ENCODE data around the gene RRAD.
"Not testable (repeated sequence)": the region's sequence is repeated elsewhere in the genome, so short reads cannot be mapped to it uniquely, and the experiment has no call there.

The RRAD gene

GRCh38 chr16:66950437-66950836 lies 25.1 kb upstream of the RRAD start:
- no peak for DNase-seq

GRCh38 chr16:66949472-66949871 lies 24.1 kb upstream of the RRAD start:
- DNase-seq, result no peak

DNA sequence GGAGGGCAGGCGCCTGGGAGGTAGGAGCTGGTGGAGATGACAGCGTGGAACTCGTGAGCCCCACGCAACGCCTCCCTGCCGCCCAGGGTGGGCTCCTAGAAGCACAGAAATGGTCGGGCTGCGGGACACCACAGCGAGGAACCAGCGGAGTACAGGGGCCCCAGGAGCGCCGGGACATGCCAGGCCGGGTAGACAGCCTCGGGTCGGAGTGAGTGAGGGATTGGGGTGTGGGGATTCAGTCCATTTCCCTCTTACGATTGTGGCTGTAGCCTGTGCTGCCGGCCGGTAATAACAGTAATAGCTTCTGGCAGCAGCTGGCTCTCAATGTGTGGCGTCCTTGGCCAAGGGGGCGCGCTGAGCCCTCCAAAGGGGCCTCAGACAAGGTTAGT lies 23.5 kb upstream of the RRAD start:
- DNase-seq, result no peak

GRCh38 chr16:66948134-66948836 lies 22.9 kb upstream of the RRAD start:
- no peak for DNase-seq

GRCh38 chr16:66947302-66948065 lies 22.1 kb upstream of the RRAD start:
- DNase-seq, result peak; percentile 74

GRCh38 chr16:66946974-66947301 lies 21.6 kb upstream of the RRAD start:
- no peak for DNase-seq

- no peak for DNase-seq
Measured at GRCh38 chr16:66946541-66946940, 21.2 kb upstream of the RRAD start.

DNA sequence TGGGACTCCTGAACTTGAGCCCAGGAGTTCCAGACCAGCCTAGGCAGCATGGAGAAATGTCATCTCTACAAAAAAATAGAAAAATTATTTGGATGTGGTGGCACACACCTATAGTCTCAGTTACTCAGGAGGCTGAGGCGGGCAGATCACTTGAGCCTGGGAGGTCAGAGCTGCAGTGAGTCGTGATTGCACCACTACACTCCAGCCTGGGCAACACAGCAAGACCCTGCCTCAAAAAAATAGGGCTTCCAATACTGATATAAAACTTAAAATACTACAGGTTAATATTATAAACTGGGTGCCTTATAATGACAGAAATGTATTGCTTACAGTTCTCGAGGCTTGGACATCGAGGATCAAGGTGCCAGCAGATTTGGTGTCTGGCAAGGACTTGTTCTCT lies 20.6 kb upstream of the RRAD start:
- DNase-seq, result no peak

DNA sequence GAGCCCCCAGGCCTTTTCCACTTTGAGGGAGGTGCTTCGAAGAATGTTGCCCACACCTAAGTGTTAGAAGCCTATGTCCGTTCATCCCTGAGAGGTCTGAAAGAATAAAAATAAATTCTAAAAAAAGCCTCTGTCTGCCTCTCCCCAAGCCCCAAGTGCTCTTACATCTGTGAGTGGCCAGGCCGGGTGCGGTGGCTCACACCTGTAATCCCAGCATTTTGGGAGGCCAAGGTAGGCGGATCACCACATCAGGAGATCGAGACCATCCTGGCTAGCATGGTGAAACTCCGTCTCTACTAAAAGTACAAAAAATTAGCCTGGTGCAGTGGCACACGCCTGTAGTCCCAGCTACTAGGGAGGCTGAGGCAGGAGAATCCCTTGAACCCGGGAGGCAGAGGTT lies 19.6 kb upstream of the RRAD start:
- DNase-seq, result not testable (repeated sequence)

- DNase-seq, result no peak
Measured at GRCh38 chr16:66944054-66944441, 18.7 kb upstream of the RRAD start.

DNA sequence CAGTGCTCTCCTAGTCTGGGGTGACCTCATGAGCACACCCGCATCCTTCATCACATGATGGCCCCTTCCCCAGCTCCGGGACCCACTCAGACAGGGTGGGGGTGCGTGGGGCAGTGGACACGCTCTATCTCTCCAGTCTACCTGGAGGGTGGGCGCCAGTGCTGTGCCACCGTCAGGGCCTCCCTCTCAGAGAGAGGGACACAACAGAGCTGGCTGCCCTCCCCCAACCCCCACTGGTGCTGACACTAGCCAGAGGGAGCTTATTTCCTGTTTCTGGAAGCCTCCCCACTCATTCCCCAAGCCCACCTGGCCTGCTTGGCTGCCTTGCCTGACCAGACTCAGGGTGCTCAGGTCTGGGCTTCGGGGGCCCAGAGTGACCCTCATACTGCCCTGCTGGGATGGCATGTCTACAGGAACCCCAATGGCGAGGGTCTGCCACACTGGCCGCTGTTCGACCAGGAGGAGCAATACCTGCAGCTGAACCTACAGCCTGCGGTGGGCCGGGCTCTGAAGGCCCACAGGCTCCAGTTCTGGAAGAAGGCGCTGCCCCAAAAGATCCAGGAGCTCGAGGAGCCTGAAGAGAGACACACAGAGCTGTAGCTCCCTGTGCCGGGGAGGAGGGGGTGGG lies 18.2 kb upstream of the RRAD start:
- DNase-seq, result no peak

GRCh38 chr16:66942981-66943380 lies 17.6 kb upstream of the RRAD start:
- no peak for DNase-seq

DNA sequence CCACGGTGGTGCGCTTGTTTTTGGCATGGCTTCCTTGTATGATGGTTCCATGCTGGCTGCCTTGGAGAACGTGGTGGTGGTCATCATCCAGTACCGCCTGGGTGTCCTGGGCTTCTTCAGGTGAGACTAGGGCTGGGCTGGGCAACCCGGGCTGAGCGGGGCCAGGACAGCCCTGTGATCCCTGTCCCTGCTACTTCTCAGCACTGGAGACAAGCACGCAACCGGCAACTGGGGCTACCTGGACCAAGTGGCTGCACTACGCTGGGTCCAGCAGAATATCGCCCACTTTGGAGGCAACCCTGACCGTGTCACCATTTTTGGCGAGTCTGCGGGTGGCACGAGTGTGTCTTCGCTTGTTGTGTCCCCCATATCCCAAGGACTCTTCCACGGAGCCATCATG lies 14.9 kb upstream of the RRAD start:
- no peak for DNase-seq

- DNase-seq, result no peak
Measured at GRCh38 chr16:66939366-66939765, 14.0 kb upstream of the RRAD start.

GRCh38 chr16:66937725-66938337 lies 12.5 kb upstream of the RRAD start:
- no peak for DNase-seq

- DNase-seq, result no peak
Measured at GRCh38 chr16:66936889-66937554, 11.7 kb upstream of the RRAD start.

- DNase-seq, result no peak
Measured at GRCh38 chr16:66936462-66936861, 11.1 kb upstream of the RRAD start.

DNA sequence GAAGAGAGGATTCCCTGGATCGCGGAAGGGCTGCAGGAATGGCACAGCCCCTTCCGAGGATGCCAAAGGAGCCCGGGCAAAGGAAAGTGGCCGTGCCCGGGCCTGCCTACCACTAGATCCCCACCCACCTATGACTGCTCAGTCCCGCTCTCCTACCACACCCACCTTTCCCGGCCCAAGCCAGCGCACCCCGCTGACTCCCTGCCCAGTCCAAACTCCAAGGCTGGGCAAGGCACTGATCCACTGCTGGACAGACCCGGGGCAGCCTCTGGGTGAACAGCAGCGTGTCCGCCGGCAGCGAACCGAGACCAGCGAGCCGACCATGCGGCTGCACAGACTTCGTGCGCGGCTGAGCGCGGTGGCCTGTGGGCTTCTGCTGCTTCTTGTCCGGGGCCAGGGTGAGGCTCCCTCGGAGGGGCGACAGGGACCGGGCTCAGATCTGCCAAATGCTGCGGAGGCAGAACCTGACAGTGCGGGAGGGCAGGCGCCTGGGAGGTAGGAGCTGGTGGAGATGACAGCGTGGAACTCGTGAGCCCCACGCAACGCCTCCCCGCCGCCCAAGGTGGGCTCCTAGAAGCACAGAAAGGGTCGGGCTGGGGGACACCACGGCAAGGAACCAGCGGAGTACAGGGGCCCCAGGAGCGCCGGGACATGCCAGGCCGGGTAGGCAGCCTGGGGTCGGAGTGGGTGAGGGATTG lies 10.1 kb upstream of the RRAD start, which contains the start of gene CES2:
Gene CES2 (plus strand): TSS at position 203 of the 698 bp plus-strand sequence. CDS start 120 bp downstream, at position 323.
- no peak for DNase-seq

DNA sequence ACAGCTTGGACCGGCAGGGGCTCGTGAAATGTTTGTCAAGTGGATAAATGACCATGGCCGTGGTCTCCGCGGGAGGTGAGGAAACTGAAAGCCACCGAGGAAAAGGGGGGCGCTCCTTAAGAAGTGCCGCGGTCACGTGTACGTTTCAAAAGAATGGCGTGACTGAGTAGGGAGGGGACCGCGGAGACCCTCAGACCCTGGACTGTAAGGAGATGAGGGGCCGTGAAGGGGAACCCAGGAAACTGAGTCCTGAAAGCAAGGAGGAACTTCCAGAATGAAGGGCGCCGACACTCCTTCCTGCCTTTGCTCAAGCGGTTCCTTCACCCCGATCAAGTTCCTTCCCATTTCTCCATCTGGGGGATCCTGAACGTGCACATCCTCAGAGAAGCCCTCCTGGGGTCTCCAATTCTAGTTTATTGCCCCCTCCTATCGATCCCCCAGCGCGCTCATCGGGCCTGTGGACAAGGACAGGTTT lies 9.5 kb upstream of the RRAD start:
- not testable (repeated sequence) for DNase-seq

- DNase-seq, result peak; percentile 70
Measured at GRCh38 chr16:66934138-66934838, 9.0 kb upstream of the RRAD start, which contains the start of gene CIAO2B. Gene CIAO2B, minus strand, starts transcription at chr16:66934402. Its CDS starts 38 bp downstream, at chr16:66934364.

GRCh38 chr16:66933776-66934137 lies 8.4 kb upstream of the RRAD start:
- no peak for DNase-seq

DNA sequence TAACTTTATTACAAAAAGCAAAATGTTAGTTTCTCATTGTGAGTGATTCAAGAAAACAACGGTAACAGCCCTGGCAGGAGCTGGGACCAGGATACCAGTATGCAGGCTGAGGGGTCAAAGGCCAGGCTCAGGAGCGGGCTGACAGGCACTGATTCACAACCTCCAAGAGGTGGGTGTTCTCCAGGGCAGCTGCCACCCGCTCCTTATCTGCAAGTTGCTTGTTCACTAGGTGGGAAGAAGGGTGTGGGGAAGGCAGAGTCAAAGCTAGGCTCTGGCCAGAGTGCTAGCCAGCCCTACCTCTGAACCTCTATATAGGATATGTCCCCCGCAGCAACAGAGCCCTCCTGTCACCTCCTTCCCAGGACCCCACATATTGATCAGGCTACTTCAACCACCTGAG lies 6.7 kb upstream of the RRAD start:
- no peak for DNase-seq
